Astrocyte of the cerebellum (primary cell): ENCODE data around the gene GSDMA.
"Not testable (repeated sequence)": the region's sequence is repeated elsewhere in the genome, so short reads cannot be mapped to it uniquely, and the experiment has no call there.

ENCODE experiments used
- DNase-seq: peaks from one replicate; pipeline ENCODE4 v3.0.0-alpha.2; 2011; ENCODE audit warnings: low read depth
- H3K4me3 ChIP-seq: 2 replicates; pipeline ENCODE4 v1.5.1; 2011; ENCODE audit warnings: mild to moderate bottlenecking, low read depth, low read length, moderate library complexity
- CTCF ChIP-seq: IDR thresholded peaks from 2 replicates; pipeline ENCODE4 v1.5.1; 2012; ENCODE audit warnings: low read length, low read depth, moderate library complexity, mild to moderate bottlenecking; ENCODE audit errors: missing control alignments
- in situ Hi-C: cut with HindIII; loops from 2 replicates; pipeline ENCODE4 v1.10.0; 2017; ENCODE audit warnings: low sequenced_read_pairs

The GSDMA gene

GRCh38 chr17:39999067-39999466 is 36.3 kb downstream of the GSDMA start:
- DNase-seq: no peak
- no peak overlapping the region for H3K4me3 ChIP-seq
- TF ChIP-seq CTCF: no peak
- in situ Hi-C loops: loop anchor here (10.0 kb wide), 1 partner anchor 176 kb away; the partner anchor contains the start of gene RAPGEFL1

GRCh38 chr17:40000161-40000560 is 37.4 kb downstream of the GSDMA start:
- no peak for DNase-seq
- no peak overlapping the region for H3K4me3 ChIP-seq
- no peak for TF ChIP-seq CTCF
- in situ Hi-C loops: no loop called here

- in situ Hi-C loops, H3K4me3 ChIP-seq: not testable (repeated sequence)
Measured at GRCh38 chr17:40001335-40001734, 38.5 kb downstream of the GSDMA start.

GRCh38 chr17:40004072-40004471 is 41.3 kb downstream of the GSDMA start:
- no peak overlapping the region for H3K4me3 ChIP-seq
- no peak for DNase-seq
- TF ChIP-seq CTCF: no peak
- in situ Hi-C loops: no loop called here

More at GRCh38 chr17:40001335-40001734, 38.5 kb downstream of the GSDMA start:
- not testable (repeated sequence) for DNase-seq

GRCh38 chr17:40004712-40005111 is 41.9 kb downstream of the GSDMA start:
- in situ Hi-C loops: no loop called here
- no peak for TF ChIP-seq CTCF
- DNase-seq: no peak
- no peak overlapping the region for H3K4me3 ChIP-seq

GRCh38 chr17:40005520-40005919 is 42.7 kb downstream of the GSDMA start:
- no peak overlapping the region for H3K4me3 ChIP-seq
- DNase-seq: no peak
- TF ChIP-seq CTCF: no peak
- in situ Hi-C loops: no loop called here

GRCh38 chr17:40010946-40011500 is 48.2 kb downstream of the GSDMA start:
- in situ Hi-C loops, DNase-seq, H3K4me3 ChIP-seq: not testable (repeated sequence)

GRCh38 chr17:40012017-40012647 is 49.3 kb downstream of the GSDMA start:
- DNase-seq, in situ Hi-C loops, H3K4me3 ChIP-seq: not testable (repeated sequence)
